A673 (cell line): Measurements from ENCODE around the gene ADCY5. TPM values are rescaled to one million over a fixed set of nuclear protein-coding genes. Genes with fewer than 3 reads are reported as not detected.

Source experiments
- BruUV-seq: library from RNA; stranded (reverse); fragments of 400-500 nt; replicated peaks from 2 replicates; lab custom pipeline; 2021; lab: Mats Ljungman, UMichigan
- CTCF ChIA-PET: fragments of 300-600 bp; sonication (Branson Sonifier 250); formaldehyde crosslinking; loops from one replicate; lab custom pipeline; 2022; ENCODE audit warnings: antibody characterized with exemption; lab: Charles Lee
- POLR2A ChIA-PET: fragments of 300-600 bp; sonication (Branson Sonifier 250); formaldehyde crosslinking; loops from one replicate; lab custom pipeline; 2022; ENCODE audit warnings: antibody characterized with exemption; ENCODE audit not compliant: low non-redundant PET; lab: Charles Lee
- DNase-seq: peaks from one replicate; pipeline ENCODE4 v3.0.0-alpha.2; 2015; ENCODE audit warnings: low spot score
- H3K27ac ChIP-seq: fragments of 200-600 bp; sonication (generic); 2 replicates; pipeline ENCODE4 v1.5.1; 2016; ENCODE audit warnings: mixed run types, low read depth, mild to moderate bottlenecking, mixed read lengths, antibody characterized with exemption, low read length; ENCODE audit not compliant: poor library complexity, severe bottlenecking
- H3K27me3 ChIP-seq: fragments of 200-600 bp; sonication (generic); replicated peaks from 2 replicates; pipeline ENCODE4 v1.6.1; 2017; ENCODE audit warnings: mixed run types, low read depth, mild to moderate bottlenecking, mixed read lengths, antibody characterized with exemption, low read length; ENCODE audit not compliant: insufficient read depth, poor library complexity
- H3K36me3 ChIP-seq: fragments of 200-600 bp; sonication (generic); 2 replicates; pipeline ENCODE4 v1.6.1; 2016; ENCODE audit warnings: mixed run types, mild to moderate bottlenecking, mixed read lengths, antibody characterized with exemption, low read length; ENCODE audit not compliant: insufficient read depth, poor library complexity, severe bottlenecking
- H3K4me1 ChIP-seq: fragments of 200-600 bp; sonication (generic); 2 replicates; pipeline ENCODE4 v1.6.1; 2017; ENCODE audit warnings: mixed run types, mild to moderate bottlenecking, mixed read lengths, antibody characterized with exemption, low read length; ENCODE audit not compliant: insufficient read depth, poor library complexity, severe bottlenecking
- H3K4me3 ChIP-seq: fragments of 200-600 bp; sonication (generic); 2 replicates; pipeline ENCODE4 v1.5.1; 2016; ENCODE audit warnings: low read depth, mixed run types, mild to moderate bottlenecking, mixed read lengths, low read length; ENCODE audit not compliant: poor library complexity, severe bottlenecking
- H3K9me3 ChIP-seq: fragments of 200-600 bp; sonication (generic); 2 replicates; pipeline ENCODE4 v1.6.1; 2016; ENCODE audit warnings: mixed run types, low read depth, mild to moderate bottlenecking, mixed read lengths, antibody characterized with exemption, low read length; ENCODE audit not compliant: poor library complexity, severe bottlenecking
- EZH2 ChIP-seq: fragments of 200-600 bp; sonication (generic); IDR thresholded peaks from 2 replicates; pipeline ENCODE4 v1.6.1; 2017; ENCODE audit warnings: borderline replicate concordance, low read depth, mild to moderate bottlenecking, mixed read lengths, antibody characterized with exemption, low read length; ENCODE audit not compliant: poor library complexity, severe bottlenecking
- intact Hi-C: fragments of 100-400 bp; cut with micrococcal nuclease; formaldehyde crosslinking; loops from one replicate; pipeline ENCODE4 v1.10.0; 2022; ENCODE audit not compliant: unreplicated experiment
- total RNA-seq: library from RNA; stranded (reverse); gene quantifications from 2 replicates; pipeline ENCODE4 v1.2.3, GENCODE V29; 2021
- TF ChIP-seq, protein P1 (sequence below): fragments of 300-800, 200-600 bp; sonication (generic); conservative IDR thresholded peaks from 2 replicates; pipeline ENCODE4 v1.5.1; 2017; ENCODE audit warnings: low read depth, mild to moderate bottlenecking, antibody characterized with exemption, low read length, moderate library complexity, mixed read lengths

The ADCY5 gene
- total RNA-seq, 1 experiment from 2014 or later, result 0.21 TPM

DNA sequence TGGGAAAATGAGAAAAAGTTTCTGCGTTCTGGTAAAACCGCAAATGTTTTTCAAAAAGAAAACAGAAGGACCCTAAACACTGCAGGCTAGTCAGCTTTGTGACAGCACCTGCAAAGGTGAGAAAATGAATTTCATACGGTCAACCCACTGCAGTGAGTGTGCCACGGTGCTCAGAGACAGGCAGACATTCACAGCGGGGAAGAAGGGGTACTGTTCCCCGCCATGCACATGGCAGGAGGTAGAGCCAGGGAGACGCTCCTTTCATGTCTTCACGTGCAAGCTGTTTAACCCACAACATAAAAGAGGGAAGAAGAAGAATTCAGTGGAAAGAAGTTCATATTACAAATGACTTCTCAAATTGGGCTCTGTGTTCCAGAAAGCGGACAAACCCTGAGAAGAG, 137.7 kb downstream of the ADCY5 start:
- H3K27ac ChIP-seq, result no peak overlapping the region
- H3K27me3 ChIP-seq, result peaks cover 42% of the 10 kb centered on the region
- H3K4me3 ChIP-seq, result no peak overlapping the region
- ChIA-PET CTCF (no interaction called here), POLR2A (no interaction called here)
- H3K4me1 ChIP-seq, result no peaks in the 10 kb centered on the region
- H3K36me3 ChIP-seq, result no peaks in the 10 kb centered on the region
- TF ChIP-seq, protein P1, sequence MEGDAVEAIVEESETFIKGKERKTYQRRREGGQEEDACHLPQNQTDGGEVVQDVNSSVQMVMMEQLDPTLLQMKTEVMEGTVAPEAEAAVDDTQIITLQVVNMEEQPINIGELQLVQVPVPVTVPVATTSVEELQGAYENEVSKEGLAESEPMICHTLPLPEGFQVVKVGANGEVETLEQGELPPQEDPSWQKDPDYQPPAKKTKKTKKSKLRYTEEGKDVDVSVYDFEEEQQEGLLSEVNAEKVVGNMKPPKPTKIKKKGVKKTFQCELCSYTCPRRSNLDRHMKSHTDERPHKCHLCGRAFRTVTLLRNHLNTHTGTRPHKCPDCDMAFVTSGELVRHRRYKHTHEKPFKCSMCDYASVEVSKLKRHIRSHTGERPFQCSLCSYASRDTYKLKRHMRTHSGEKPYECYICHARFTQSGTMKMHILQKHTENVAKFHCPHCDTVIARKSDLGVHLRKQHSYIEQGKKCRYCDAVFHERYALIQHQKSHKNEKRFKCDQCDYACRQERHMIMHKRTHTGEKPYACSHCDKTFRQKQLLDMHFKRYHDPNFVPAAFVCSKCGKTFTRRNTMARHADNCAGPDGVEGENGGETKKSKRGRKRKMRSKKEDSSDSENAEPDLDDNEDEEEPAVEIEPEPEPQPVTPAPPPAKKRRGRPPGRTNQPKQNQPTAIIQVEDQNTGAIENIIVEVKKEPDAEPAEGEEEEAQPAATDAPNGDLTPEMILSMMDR, result no peak
- no peak for TF ChIP-seq EZH2
- no peak for DNase-seq
- no TSS peak for BruUV-seq
- H3K9me3 ChIP-seq, result no peaks in the 10 kb centered on the region
- intact Hi-C loops, result no loop called here

DNA sequence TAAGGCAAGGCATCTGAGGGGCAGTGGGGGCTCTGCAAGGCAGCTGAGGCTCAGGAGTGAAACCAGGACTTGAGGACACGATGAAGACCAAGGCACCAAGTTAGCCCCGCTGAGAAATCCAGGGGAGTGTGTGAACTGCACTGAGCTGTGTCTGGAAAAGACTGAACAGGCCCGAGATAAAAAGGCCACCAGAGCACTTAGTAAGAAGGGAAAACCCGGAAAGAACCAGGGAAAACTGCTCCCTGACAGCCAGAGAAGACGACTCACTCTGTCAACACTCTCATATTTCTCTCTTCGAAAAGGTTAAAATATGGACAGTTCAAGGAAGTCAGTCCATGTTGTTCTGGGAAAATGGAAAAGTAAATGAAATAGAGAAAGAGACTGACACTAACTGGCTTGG, 138.1 kb downstream of the ADCY5 start:
- DNase-seq, result no peak
- Histone ChIP-seq H3K27me3 (peaks cover 37% of the 10 kb centered on the region), H3K4me1 (no peaks in the 10 kb centered on the region), H3K36me3 (no peaks in the 10 kb centered on the region), H3K4me3 (no peak overlapping the region), H3K9me3 (no peaks in the 10 kb centered on the region), H3K27ac (no peak overlapping the region)
- no peak for TF ChIP-seq EZH2
- POLR2A ChIA-PET, result no interaction called here
- intact Hi-C loops, result no loop called here
- CTCF ChIA-PET, result no interaction called here
- BruUV-seq, result no TSS peak

DNA sequence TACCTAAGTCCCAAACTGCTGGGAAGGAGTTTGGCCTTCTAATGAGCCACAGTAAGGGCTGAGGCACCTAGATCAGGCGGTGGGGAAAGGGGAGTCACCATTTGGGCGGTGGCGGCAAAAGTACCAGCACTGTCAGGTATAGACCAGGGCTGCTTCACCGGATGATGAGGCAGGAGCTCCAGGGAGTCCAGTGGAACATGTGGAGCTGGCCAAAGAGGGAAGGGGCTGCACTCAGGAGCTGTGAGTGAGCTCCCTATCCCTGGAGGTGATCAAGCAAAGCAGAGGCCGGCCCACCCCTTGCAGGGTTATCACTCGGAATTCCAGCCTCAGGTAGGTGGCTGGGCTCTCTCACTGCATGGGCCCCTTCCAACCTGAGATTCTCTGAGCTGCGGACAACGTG, 138.7 kb downstream of the ADCY5 start:
- H3K4me3 ChIP-seq, result no peak overlapping the region
- DNase-seq, result no peak
- no peak overlapping the region for H3K27ac ChIP-seq
- no peaks in the 10 kb centered on the region for H3K36me3 ChIP-seq
- no peaks in the 10 kb centered on the region for H3K4me1 ChIP-seq
- POLR2A ChIA-PET, result no interaction called here
- TF ChIP-seq, protein P1, result no peak
- TF ChIP-seq EZH2, result no peak
- BruUV-seq, result no TSS peak
- no peaks in the 10 kb centered on the region for H3K9me3 ChIP-seq
- peaks cover 33% of the 10 kb centered on the region for H3K27me3 ChIP-seq
- CTCF ChIA-PET, result no interaction called here
- intact Hi-C loops, result no loop called here

DNA sequence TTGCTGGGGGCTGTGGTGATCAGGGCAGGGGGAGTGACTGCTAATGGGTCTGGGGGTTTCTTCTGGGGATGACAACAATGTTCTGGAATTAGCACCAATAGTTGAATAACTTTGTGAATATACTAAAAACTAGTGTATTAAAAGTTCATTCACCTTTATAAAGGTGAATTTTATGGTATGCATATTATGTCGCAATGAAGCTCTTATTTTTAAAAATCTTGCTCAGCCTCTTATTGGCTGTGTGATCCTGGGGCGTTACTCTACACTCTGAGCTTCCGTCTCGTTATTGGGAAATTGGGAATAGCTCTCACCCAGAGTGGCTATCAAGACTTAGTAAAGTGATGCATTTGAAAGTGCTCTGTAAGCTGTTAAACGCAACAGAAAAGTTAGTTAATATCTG, 141.8 kb downstream of the ADCY5 start:
- no peak for DNase-seq
- Histone ChIP-seq H3K4me1 (no peaks in the 10 kb centered on the region), H3K36me3 (no peaks in the 10 kb centered on the region), H3K9me3 (no peaks in the 10 kb centered on the region), H3K27me3 (peaks cover 3% of the 10 kb centered on the region), H3K4me3 (no peak overlapping the region), H3K27ac (no peak overlapping the region)
- CTCF ChIA-PET, result interaction anchor here (0.8 kb wide), 1 partner anchor 545 kb away, joined by 11 read pairs; no protein-coding TSS in a partner anchor
- BruUV-seq, result no TSS peak
- intact Hi-C loops, result no loop called here
- POLR2A ChIA-PET, result no interaction called here
- TF ChIP-seq, protein P1, result no peak
- TF ChIP-seq EZH2, result no peak
